ENCODE measurements around the gene AFAP1L1. TPM values are rescaled to one million over a fixed set of nuclear protein-coding genes. Genes with fewer than 3 reads are reported as not detected.

The AFAP1L1 gene
- total and polyA plus RNA-seq, 3 donors from 2014 or later = 10.4 to 12.6 (median 11.9) TPM

DNA sequence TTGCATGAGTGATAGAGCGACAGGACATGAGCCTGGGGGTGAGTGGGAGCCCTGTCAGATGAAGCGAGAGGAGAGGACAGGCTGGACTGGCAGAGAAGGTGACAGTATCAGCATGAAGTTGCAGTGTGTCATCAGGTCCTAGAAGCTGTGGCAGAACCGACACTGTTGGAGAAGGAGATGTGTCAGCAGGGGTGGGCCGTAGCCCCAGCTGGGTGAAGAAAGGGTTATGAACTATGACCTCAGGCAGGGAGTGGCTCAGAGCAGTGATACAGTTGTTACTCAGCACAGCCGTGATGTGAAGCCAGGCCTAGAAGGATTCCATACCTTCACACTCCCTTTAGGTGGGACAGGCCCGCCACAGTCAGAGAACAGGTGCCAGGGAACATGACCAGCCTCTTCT lies 93.8 kb downstream of the AFAP1L1 start:
- WGBS, 2 donors = 88 to 92% methylated on average over 6 of the region's 6 CpGs
- H3K27me3 ChIP-seq = no peaks in the 10 kb centered on the region
- no peaks in the 10 kb centered on the region for H3K36me3 ChIP-seq (ENCODE audit: low read depth, missing control alignments)
- no peak for TF ChIP-seq POLR2A (IDR thresholded peaks at IDR 0.05)
- TF ChIP-seq, protein P1, sequence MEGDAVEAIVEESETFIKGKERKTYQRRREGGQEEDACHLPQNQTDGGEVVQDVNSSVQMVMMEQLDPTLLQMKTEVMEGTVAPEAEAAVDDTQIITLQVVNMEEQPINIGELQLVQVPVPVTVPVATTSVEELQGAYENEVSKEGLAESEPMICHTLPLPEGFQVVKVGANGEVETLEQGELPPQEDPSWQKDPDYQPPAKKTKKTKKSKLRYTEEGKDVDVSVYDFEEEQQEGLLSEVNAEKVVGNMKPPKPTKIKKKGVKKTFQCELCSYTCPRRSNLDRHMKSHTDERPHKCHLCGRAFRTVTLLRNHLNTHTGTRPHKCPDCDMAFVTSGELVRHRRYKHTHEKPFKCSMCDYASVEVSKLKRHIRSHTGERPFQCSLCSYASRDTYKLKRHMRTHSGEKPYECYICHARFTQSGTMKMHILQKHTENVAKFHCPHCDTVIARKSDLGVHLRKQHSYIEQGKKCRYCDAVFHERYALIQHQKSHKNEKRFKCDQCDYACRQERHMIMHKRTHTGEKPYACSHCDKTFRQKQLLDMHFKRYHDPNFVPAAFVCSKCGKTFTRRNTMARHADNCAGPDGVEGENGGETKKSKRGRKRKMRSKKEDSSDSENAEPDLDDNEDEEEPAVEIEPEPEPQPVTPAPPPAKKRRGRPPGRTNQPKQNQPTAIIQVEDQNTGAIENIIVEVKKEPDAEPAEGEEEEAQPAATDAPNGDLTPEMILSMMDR (IDR thresholded peaks at IDR 0.05) = no peak
- H3K4me3 ChIP-seq = no peak overlapping the region
- no peak overlapping the region for H3K27ac ChIP-seq
- peaks cover 8% of the 10 kb centered on the region for H3K4me1 ChIP-seq
- H3K9me3 ChIP-seq = no peaks in the 10 kb centered on the region
- intact Hi-C loops (cut with DNase I; ENCODE audit: low total_unique reads) = no loop called here
- no peak for DNase-seq

DNA sequence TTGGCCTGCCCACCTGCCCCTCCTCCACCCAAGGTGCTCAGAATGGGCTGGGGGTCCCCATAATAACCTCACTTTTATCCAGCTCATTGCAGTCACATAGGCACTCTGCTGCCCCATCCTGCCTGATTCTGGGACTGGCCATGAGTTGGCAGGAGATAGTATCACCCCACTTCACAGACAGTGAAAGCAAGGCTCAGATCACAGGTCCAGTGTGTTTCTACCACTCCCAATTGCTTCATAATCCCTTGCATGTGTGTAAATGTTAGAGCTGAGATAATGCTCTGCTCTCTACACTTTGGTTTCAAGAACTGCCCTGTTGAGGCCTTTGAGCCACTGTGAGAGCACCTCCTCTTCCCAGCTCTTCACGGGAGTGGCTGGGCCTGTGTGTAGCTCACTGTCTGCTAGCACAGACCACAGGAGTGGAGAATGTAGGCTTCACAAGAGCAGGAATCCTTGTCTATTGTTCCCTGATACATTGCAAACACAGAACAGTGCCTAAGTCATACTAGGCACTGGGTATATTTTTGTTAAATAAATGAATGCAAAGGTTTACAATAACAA lies 94.6 kb downstream of the AFAP1L1 start:
- intact Hi-C loops (cut with DNase I; ENCODE audit: low total_unique reads) = no loop called here
- no peak overlapping the region for H3K4me3 ChIP-seq
- TF ChIP-seq POLR2A (IDR thresholded peaks at IDR 0.05) = no peak
- 67 to 100% methylated on average over 1 of the region's 1 CpG for WGBS, 2 donors
- H3K4me1 ChIP-seq = peaks cover 8% of the 10 kb centered on the region
- H3K36me3 ChIP-seq (ENCODE audit: low read depth, missing control alignments) = no peaks in the 10 kb centered on the region
- H3K9me3 ChIP-seq = no peaks in the 10 kb centered on the region
- no peak overlapping the region for H3K27ac ChIP-seq
- no peaks in the 10 kb centered on the region for H3K27me3 ChIP-seq
- no peak for DNase-seq

DNA sequence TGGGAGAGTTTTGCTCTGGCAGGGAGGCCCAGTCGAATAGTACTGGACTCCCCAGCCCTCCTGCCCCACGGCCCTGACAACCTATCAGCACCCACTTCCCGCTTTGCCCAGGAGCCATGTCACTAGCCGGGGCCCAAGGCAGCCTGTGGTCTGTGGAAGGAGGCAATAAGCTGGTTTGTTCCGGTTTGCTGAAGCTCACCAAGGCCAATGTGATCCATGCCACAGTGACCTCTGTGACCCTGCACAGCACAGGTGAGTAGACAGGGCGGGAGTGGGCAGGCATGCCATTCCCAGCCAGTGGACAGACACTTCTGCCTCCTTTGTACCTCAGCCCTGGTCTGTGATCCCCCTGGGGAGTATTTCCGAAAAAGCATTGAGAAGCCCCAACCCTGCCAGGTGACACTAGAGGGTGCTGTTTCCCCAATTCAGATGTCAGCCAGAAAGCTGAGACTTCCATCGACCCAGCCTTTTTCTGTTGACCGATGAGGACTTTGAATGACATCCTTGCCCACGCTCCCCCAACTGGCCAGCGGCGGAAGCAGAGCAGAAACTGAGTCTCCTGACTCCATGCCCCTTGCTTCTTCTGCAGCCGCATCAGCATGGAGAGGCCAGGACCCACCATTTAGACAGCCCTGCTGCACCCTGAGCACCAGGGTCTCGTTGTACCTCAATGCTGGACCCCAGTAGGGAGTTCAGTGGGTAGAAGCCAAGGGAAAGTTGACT lies 95.8 kb downstream of the AFAP1L1 start:
- no peaks in the 10 kb centered on the region for H3K27me3 ChIP-seq
- DNase-seq = peak; percentile 81
- TF ChIP-seq, protein P1 (IDR thresholded peaks at IDR 0.05) = peak; percentile 30 to 78 (median 70)
- TF ChIP-seq POLR2A (IDR thresholded peaks at IDR 0.05) = no peak
- no peaks in the 10 kb centered on the region for H3K9me3 ChIP-seq
- peaks cover 12% of the 10 kb centered on the region for H3K4me1 ChIP-seq
- H3K27ac ChIP-seq = no peak overlapping the region
- intact Hi-C loops (cut with DNase I; ENCODE audit: low total_unique reads) = no loop called here
- no peaks in the 10 kb centered on the region for H3K36me3 ChIP-seq (ENCODE audit: low read depth, missing control alignments)
- no peak overlapping the region for H3K4me3 ChIP-seq
- WGBS, 2 donors = 30 to 43% methylated on average over 9 to 14 of the region's 14 CpGs

DNA sequence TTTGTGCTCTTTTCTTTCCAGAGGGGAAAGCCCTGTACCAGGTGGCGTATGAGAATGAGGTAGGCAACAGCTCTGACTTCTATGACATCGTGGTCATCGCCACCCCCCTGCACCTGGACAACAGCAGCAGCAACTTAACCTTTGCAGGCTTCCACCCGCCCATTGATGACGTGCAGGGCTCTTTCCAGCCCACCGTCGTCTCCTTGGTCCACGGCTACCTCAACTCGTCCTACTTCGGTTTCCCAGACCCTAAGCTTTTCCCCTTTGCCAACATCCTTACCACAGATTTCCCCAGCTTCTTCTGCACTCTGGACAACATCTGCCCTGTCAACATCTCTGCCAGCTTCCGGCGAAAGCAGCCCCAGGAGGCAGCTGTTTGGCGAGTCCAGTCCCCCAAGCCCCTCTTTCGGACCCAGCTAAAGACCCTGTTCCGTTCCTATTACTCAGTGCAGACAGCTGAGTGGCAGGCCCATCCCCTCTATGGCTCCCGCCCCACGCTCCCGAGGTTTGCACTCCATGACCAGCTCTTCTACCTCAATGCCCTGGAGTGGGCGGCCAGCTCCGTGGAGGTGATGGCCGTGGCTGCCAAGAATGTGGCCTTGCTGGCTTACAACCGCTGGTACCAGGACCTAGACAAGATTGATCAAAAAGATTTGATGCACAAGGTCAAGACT lies 96.5 kb downstream of the AFAP1L1 start:
- Histone ChIP-seq H3K9me3 (no peaks in the 10 kb centered on the region), H3K4me3 (no peak overlapping the region), H3K4me1 (peaks cover 13% of the 10 kb centered on the region), H3K27ac (no peak overlapping the region), H3K36me3 (ENCODE audit: low read depth, missing control alignments) (no peaks in the 10 kb centered on the region), H3K27me3 (no peaks in the 10 kb centered on the region)
- intact Hi-C loops (cut with DNase I; ENCODE audit: low total_unique reads) = no loop called here
- no peak for DNase-seq
- WGBS, 2 donors = 89 to 90% methylated on average over 19 to 22 of the region's 22 CpGs
- TF ChIP-seq POLR2A (IDR thresholded peaks at IDR 0.05) = no peak
- TF ChIP-seq, protein P1 (IDR thresholded peaks at IDR 0.05) = no peak

DNA sequence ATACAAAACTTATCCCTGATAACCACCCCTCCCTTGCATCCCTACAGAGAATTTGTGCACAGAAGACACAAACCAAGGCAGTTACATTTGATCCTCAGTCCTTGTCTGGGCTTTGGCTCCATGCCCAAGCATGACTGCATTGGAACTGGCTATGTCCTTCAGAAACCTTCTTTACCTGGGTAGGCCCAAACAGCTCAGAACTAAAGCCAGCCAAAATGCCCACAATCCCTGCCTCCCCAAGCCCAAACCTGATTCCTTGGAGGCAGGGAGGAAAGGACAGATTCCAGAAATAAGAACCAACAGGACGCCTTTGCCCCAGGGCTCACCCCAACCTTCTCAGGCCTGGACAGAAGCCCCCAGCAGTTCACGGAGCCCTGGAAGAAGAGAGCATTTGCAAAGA lies 99.2 kb downstream of the AFAP1L1 start:
- no peak overlapping the region for H3K27ac ChIP-seq
- no peak for DNase-seq
- H3K36me3 ChIP-seq (ENCODE audit: low read depth, missing control alignments) = no peaks in the 10 kb centered on the region
- WGBS, 2 donors = 83 to 94% methylated on average over 2 of the region's 2 CpGs
- intact Hi-C loops (cut with DNase I; ENCODE audit: low total_unique reads) = no loop called here
- H3K27me3 ChIP-seq = no peaks in the 10 kb centered on the region
- H3K4me3 ChIP-seq = no peak overlapping the region
- peaks cover 10% of the 10 kb centered on the region for H3K4me1 ChIP-seq
- no peaks in the 10 kb centered on the region for H3K9me3 ChIP-seq
- TF ChIP-seq, protein P1 (IDR thresholded peaks at IDR 0.05) = no peak
- TF ChIP-seq POLR2A (IDR thresholded peaks at IDR 0.05) = no peak
